WTC11 (cell line): ENCODE data around the gene HYAL1. TPM values are rescaled to one million over a fixed set of nuclear protein-coding genes. Genes with fewer than 3 reads are reported as not detected.

Experiments
- AFF4 ChIP-seq: sonication (generic); formaldehyde crosslinking; IDR thresholded peaks from 2 replicates; pipeline ENCODE4 v1.8.1; 2023; ENCODE audit warnings: mild to moderate bottlenecking, missing genetic modification reagents, borderline replicate concordance
- FOXP4 ChIP-seq: sonication (generic); formaldehyde crosslinking; IDR thresholded peaks from 2 replicates; pipeline ENCODE4 v1.8.0; 2022; ENCODE audit warnings: mild to moderate bottlenecking, missing genetic modification reagents
- GABPB1 ChIP-seq: sonication (generic); formaldehyde crosslinking; IDR thresholded peaks from 2 replicates; pipeline ENCODE4 v1.8.1; 2023; ENCODE audit warnings: mild to moderate bottlenecking, missing genetic modification reagents
- HMGXB4 ChIP-seq: sonication (generic); formaldehyde crosslinking; IDR thresholded peaks from 2 replicates; pipeline ENCODE4 v1.8.1; 2023; ENCODE audit warnings: mild to moderate bottlenecking, moderate library complexity, missing genetic modification reagents
- MAX ChIP-seq: sonication (generic); formaldehyde crosslinking; IDR thresholded peaks from 2 replicates; pipeline ENCODE4 v1.8.0; 2022; ENCODE audit warnings: mild to moderate bottlenecking, missing genetic modification reagents
- PRDM15 ChIP-seq: sonication (generic); formaldehyde crosslinking; IDR thresholded peaks from 2 replicates; pipeline ENCODE4 v1.8.0; 2022; ENCODE audit warnings: missing genetic modification reagents
- ZBTB21 ChIP-seq: sonication (generic); formaldehyde crosslinking; IDR thresholded peaks from 2 replicates; pipeline ENCODE4 v1.8.1; 2023; ENCODE audit warnings: mild to moderate bottlenecking, missing genetic modification reagents, borderline replicate concordance
- ZNF532 ChIP-seq: fragments of 250-450 bp; sonication (Bioruptor Pico); IDR thresholded peaks from 2 replicates; pipeline ENCODE4 v1.9.0; 2021; ENCODE audit warnings: mild to moderate bottlenecking, borderline replicate concordance
- total RNA-seq: library from RNA; stranded (reverse); gene quantifications from 3 replicates; pipeline ENCODE4 v1.2.3, GENCODE V29; 2021

The HYAL1 gene
- total RNA-seq, 1 experiment from 2014 or later, result 3.4 TPM

GRCh38 chr3:50275141-50275995 lies 28.0 kb downstream of the HYAL1 start (continued):
- no peak for TF ChIP-seq FOXP4 (CRISPR knock-in tag)
- TF ChIP-seq AFF4 (CRISPR knock-in tag), result no peak
- 0 out of 2 replicates have a peak, but pooled peaks have one; percentile 18 for TF ChIP-seq ZBTB21 (CRISPR knock-in tag)
- no peak for TF ChIP-seq GABPB1 (CRISPR knock-in tag)
- peak; percentile 30; the same call in 1 of the 2 replicates for TF ChIP-seq PRDM15 (CRISPR knock-in tag)
- no peak for TF ChIP-seq ZNF532 (CRISPR knock-in tag)
- peak; percentile 78 for TF ChIP-seq MAX (CRISPR knock-in tag)
- TF ChIP-seq HMGXB4 (CRISPR knock-in tag), result no peak; the same call in none of the 2 replicates
